PC-9 (cell line): Measurements from ENCODE around the gene SRSF4. TPM values are rescaled to one million over a fixed set of nuclear protein-coding genes. Genes with fewer than 3 reads are reported as not detected.

ENCODE experiments used
- BruUV-seq: library from RNA; stranded (reverse); fragments of 400-500 nt; replicated peaks from 2 replicates; lab custom pipeline; 2021; lab: Mats Ljungman, UMichigan
- CTCF ChIA-PET: fragments of 300-600 bp; sonication (Branson Sonifier 250); formaldehyde crosslinking; loops from one replicate; lab custom pipeline; 2022; ENCODE audit warnings: antibody characterized with exemption; lab: Charles Lee
- POLR2A ChIA-PET: fragments of 300-600 bp; sonication (Branson Sonifier 250); formaldehyde crosslinking; loops from one replicate; lab custom pipeline; 2022; ENCODE audit warnings: antibody characterized with exemption; ENCODE audit not compliant: unreplicated experiment; lab: Charles Lee
- DNase-seq, 2 experiments: peaks; one replicate each; pipeline versions ENCODE4 v3.0.0 to v3.0.0-alpha.2; 2015 to 2022; ENCODE audit warnings: mixed read lengths in 1 of 2
- H2AFZ ChIP-seq: fragments of 200-600 bp; sonication (generic); 2 replicates; pipeline ENCODE4 v1.8.1; 2017; ENCODE audit warnings: antibody characterized with exemption
- H3F3A ChIP-seq: fragments of 200-600 bp; sonication (generic); 2 replicates; pipeline ENCODE4 v1.8.1; 2017; ENCODE audit warnings: antibody characterized with exemption, mild to moderate bottlenecking, low read depth; ENCODE audit not compliant: insufficient read depth
- H3K27ac ChIP-seq: fragments of 200-600 bp; sonication (generic); 2 replicates; pipeline ENCODE4 v1.6.1; 2016; ENCODE audit warnings: mixed run types
- H3K27me3 ChIP-seq: fragments of 200-600 bp; sonication (generic); 2 replicates; pipeline ENCODE4 v1.6.1; 2016; ENCODE audit warnings: low read depth, mixed run types; ENCODE audit not compliant: insufficient read depth
- H3K36me3 ChIP-seq: fragments of 200-600 bp; sonication (generic); 2 replicates; pipeline ENCODE4 v1.6.1; 2016; ENCODE audit warnings: low read depth, mixed run types
- H3K4me1 ChIP-seq: fragments of 200-600 bp; sonication (generic); replicated peaks from 2 replicates; pipeline ENCODE4 v1.6.1; 2016; ENCODE audit warnings: mixed run types; ENCODE audit not compliant: insufficient read depth
- H3K4me2 ChIP-seq: fragments of 200-600 bp; sonication (generic); 2 replicates; pipeline ENCODE4 v1.6.1; 2017; ENCODE audit warnings: mixed run types
- H3K4me3 ChIP-seq: fragments of 200-600 bp; sonication (generic); 2 replicates; pipeline ENCODE4 v1.6.1; 2016; ENCODE audit warnings: mixed run types
- H3K79me2 ChIP-seq: fragments of 200-600 bp; sonication (generic); 2 replicates; pipeline ENCODE4 v1.6.1; 2017; ENCODE audit warnings: low read depth, mixed run types
- H3K9me2 ChIP-seq: fragments of 200-600 bp; sonication (generic); 2 replicates; pipeline ENCODE4 v1.8.1; 2017; ENCODE audit warnings: mild to moderate bottlenecking; ENCODE audit not compliant: insufficient read depth
- H3K9me3 ChIP-seq: fragments of 200-600 bp; sonication (generic); 2 replicates; pipeline ENCODE4 v1.8.1; 2016; ENCODE audit warnings: low read depth; ENCODE audit not compliant: insufficient read depth
- H4K20me1 ChIP-seq: fragments of 200-600 bp; sonication (generic); 2 replicates; pipeline ENCODE4 v1.8.1; 2017; ENCODE audit not compliant: insufficient read depth
- CTCF ChIP-seq: fragments of 200-600 bp; sonication (generic); conservative IDR thresholded peaks from 2 replicates; pipeline ENCODE4 v1.6.1; 2017; ENCODE audit warnings: mixed run types, antibody characterized with exemption, mild to moderate bottlenecking, moderate library complexity
- EZH2 ChIP-seq: fragments of 200-600 bp; sonication (generic); IDR thresholded peaks from 2 replicates; pipeline ENCODE4 v1.8.0; 2017; ENCODE audit warnings: antibody characterized with exemption, low read depth
- intact Hi-C: fragments of 100-400 bp; cut with micrococcal nuclease; formaldehyde crosslinking; loops from one replicate; pipeline ENCODE4 v1.10.0; 2022; ENCODE audit not compliant: unreplicated experiment
- total RNA-seq: library from RNA; stranded (reverse); gene quantifications from 2 replicates; pipeline ENCODE4 v1.2.3, GENCODE V29; 2021

Gene SRSF4
- total RNA-seq, 1 experiment from 2014 or later = 87.6 TPM

- H3K9me3 ChIP-seq = no peaks in the 10 kb centered on the region
- H3K36me3 ChIP-seq = no peaks in the 10 kb centered on the region; the same call in 1 of the 2 replicates
- no peak overlapping the region for H3K4me3 ChIP-seq
- H3K9me2 ChIP-seq = no peaks in the 10 kb centered on the region
- no peak overlapping the region for H3K27ac ChIP-seq
- no peaks in the 10 kb centered on the region for H3K79me2 ChIP-seq
- ChIA-PET POLR2A (no interaction called here), CTCF (no interaction called here)
- H3K27me3 ChIP-seq = no peaks in the 10 kb centered on the region
- no peak overlapping the region for H2AFZ ChIP-seq
- intact Hi-C loops = no loop called here
- H3K4me1 ChIP-seq = no peaks in the 10 kb centered on the region
- H3K4me2 ChIP-seq = no peak overlapping the region
- H3F3A ChIP-seq = no peaks in the 10 kb centered on the region
- no peak for TF ChIP-seq CTCF
- TF ChIP-seq EZH2 = no peak
- no peak for DNase-seq
- no TSS peak for BruUV-seq
- H4K20me1 ChIP-seq = no peaks in the 10 kb centered on the region
Measured at GRCh38 chr1:29195881-29196291, 14.2 kb upstream of the SRSF4 start.

DNA sequence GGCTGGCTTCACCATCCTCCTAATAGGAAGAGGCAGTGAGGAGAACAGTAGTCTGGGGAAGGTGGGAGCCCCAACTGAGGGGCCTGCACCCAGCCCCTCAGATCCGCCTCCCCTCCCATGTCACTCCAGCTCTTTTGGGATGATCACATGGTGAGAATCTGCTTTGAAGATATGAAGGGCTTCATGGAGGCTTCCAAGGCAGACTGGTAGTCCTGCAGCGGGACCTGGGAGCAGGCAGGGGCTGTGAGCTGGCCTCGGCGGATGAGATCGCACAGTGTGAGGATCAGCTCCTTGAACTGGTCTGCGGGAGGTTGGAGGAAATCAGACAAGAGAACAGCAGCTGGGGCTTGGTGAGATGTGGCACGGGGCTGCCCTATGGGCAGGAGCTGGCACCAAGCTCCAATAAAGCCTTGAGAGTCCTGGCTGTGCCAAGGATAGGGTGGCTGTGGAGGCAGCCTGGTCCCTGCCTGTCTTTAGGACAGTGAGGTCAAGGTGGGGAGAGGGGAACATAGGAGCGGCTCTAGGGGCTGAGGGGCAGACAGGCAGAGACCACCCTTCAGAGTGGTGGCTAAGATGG lies 12.3 kb upstream of the SRSF4 start:
- H3K9me2 ChIP-seq = no peaks in the 10 kb centered on the region
- CTCF ChIA-PET = no interaction called here
- TF ChIP-seq CTCF (no peak), EZH2 (no peak)
- H4K20me1 ChIP-seq = no peaks in the 10 kb centered on the region
- H3F3A ChIP-seq = no peaks in the 10 kb centered on the region
- no peaks in the 10 kb centered on the region for H3K27me3 ChIP-seq
- H3K4me2 ChIP-seq = no peak overlapping the region
- POLR2A ChIA-PET = no interaction called here
- intact Hi-C loops = no loop called here
- H3K9me3 ChIP-seq = no peaks in the 10 kb centered on the region
- H2AFZ ChIP-seq = no peak overlapping the region
- H3K4me1 ChIP-seq = no peaks in the 10 kb centered on the region
- H3K4me3 ChIP-seq = no peak overlapping the region
- no TSS peak for BruUV-seq
- no peak for DNase-seq
- no peaks in the 10 kb centered on the region for H3K79me2 ChIP-seq
- H3K27ac ChIP-seq = no peak overlapping the region
- H3K36me3 ChIP-seq = no peaks in the 10 kb centered on the region

GRCh38 chr1:29190718-29191117 lies 9.0 kb upstream of the SRSF4 start:
- intact Hi-C loops = no loop called here
- TF ChIP-seq CTCF (no peak), EZH2 (no peak)
- CTCF ChIA-PET = no interaction called here

More at GRCh38 chr1:29190718-29191117, 9.0 kb upstream of the SRSF4 start:
- no peak overlapping the region for H3K4me2 ChIP-seq
- POLR2A ChIA-PET = no interaction called here
- no peak overlapping the region for H3K4me3 ChIP-seq
- DNase-seq = no peak
- H3K36me3 ChIP-seq = no peaks in the 10 kb centered on the region
- H3K9me3 ChIP-seq = no peaks in the 10 kb centered on the region
- no peak overlapping the region for H3K27ac ChIP-seq
- no peaks in the 10 kb centered on the region for H3K27me3 ChIP-seq
- no peaks in the 10 kb centered on the region for H3K9me2 ChIP-seq
- H2AFZ ChIP-seq = no peak overlapping the region
- H3K79me2 ChIP-seq = no peaks in the 10 kb centered on the region
- peaks cover 13% of the 10 kb centered on the region for H3K4me1 ChIP-seq
- BruUV-seq = no TSS peak
- 0 out of 2 replicates have a peak, but pooled peaks cover 8% of the 10 kb centered on the region for H3F3A ChIP-seq
- H4K20me1 ChIP-seq = no peaks in the 10 kb centered on the region
